CD14-positive monocyte (primary cell): Measurements from ENCODE around the gene CBX2. TPM values are rescaled to one million over a fixed set of nuclear protein-coding genes. Genes with fewer than 3 reads are reported as not detected.

Experiments
- DNase-seq, 3 donors: peaks; one replicate each; pipeline ENCODE4 v3.0.0-alpha.2; 2011 to 2022
- H2AFZ ChIP-seq: 2 replicates; pipeline ENCODE4 v1.6.0; 2012; ENCODE audit warnings: mild to moderate bottlenecking, low read depth, low read length, inconsistent platforms; ENCODE audit not compliant: insufficient read depth, poor library complexity, severe bottlenecking
- H3K27ac ChIP-seq, 2 donors: 1 replicate in 1 of 2; 2 replicates in 1 of 2; pipeline ENCODE4 v1.5.1; 2012 to 2013; ENCODE audit warnings: low read length in 2 of 2, control low read depth in 1 of 2, inconsistent platforms in 1 of 2, low read depth in 1 of 2, mild to moderate bottlenecking in 1 of 2
- H3K27me3 ChIP-seq, 2 donors: one replicate each; pipeline versions ENCODE4 v1.6.0 to v1.6.1; 2011 to 2013; ENCODE audit warnings: low read length in 2 of 2; ENCODE audit not compliant: control insufficient read depth in 2 of 2, insufficient read depth in 2 of 2
- H3K36me3 ChIP-seq, 2 donors: replicated peaks in 1 of 2; 1 replicate in 1 of 2; 2 replicates in 1 of 2; pipeline versions ENCODE4 v1.5.1 to v1.6.1; 2012 to 2013; ENCODE audit warnings: low read length in 2 of 2, control low read depth in 1 of 2, inconsistent platforms in 1 of 2, mild to moderate bottlenecking in 1 of 2; ENCODE audit not compliant: insufficient read depth in 2 of 2, control insufficient read depth in 1 of 2
- H3K4me1 ChIP-seq, 2 donors: 1 replicate in 1 of 2; 2 replicates in 1 of 2; pipeline versions ENCODE4 v1.5.1 to v1.6.1; 2012 to 2013; ENCODE audit warnings: low read length in 2 of 2, control low read depth in 1 of 2, inconsistent platforms in 1 of 2, mild to moderate bottlenecking in 1 of 2, moderate library complexity in 1 of 2; ENCODE audit not compliant: insufficient read depth in 2 of 2, control insufficient read depth in 1 of 2
- H3K4me2 ChIP-seq: replicated peaks from 2 replicates; pipeline ENCODE3; 2012; ENCODE audit warnings: low read length, moderate library complexity, mild to moderate bottlenecking; ENCODE audit not compliant: poor library complexity, severe bottlenecking; ENCODE audit errors: extremely low read depth
- H3K4me3 ChIP-seq, 3 experiments: fragments of 200-600 bp in 1 of 3; sonication (generic) in 1 of 3; replicated peaks in 1 of 3; 1 replicate in 2 of 3; 2 replicates in 1 of 3; pipeline ENCODE4 v1.5.1; 2011 to 2013; ENCODE audit warnings: low read length in 3 of 3, mild to moderate bottlenecking in 3 of 3, control low read depth in 2 of 3, low read depth in 2 of 3, inconsistent platforms in 1 of 3, moderate library complexity in 1 of 3
- H3K79me2 ChIP-seq: 2 replicates; pipeline ENCODE4 v1.6.0; 2012; ENCODE audit warnings: mild to moderate bottlenecking, control low read depth, inconsistent platforms, low read length, moderate library complexity; ENCODE audit not compliant: insufficient read depth
- H3K9ac ChIP-seq: 2 replicates; pipeline ENCODE4 v1.6.0; 2017; ENCODE audit warnings: low read length, mild to moderate bottlenecking; ENCODE audit not compliant: insufficient read depth, poor library complexity, severe bottlenecking
- H3K9me3 ChIP-seq, 2 donors: replicated peaks in 1 of 2; 1 replicate in 1 of 2; 2 replicates in 1 of 2; pipeline versions ENCODE4 v1.5.1 to v1.6.1; 2012 to 2013; ENCODE audit warnings: low read length in 2 of 2, control low read depth in 1 of 2; ENCODE audit not compliant: control insufficient read depth in 1 of 2, insufficient read depth in 1 of 2
- H4K20me1 ChIP-seq: 2 replicates; pipeline ENCODE4 v1.6.0; 2012; ENCODE audit warnings: mild to moderate bottlenecking, low read length, control low read depth, moderate library complexity; ENCODE audit not compliant: insufficient read depth
- H3K27ac Mint-ChIP-seq, 7 donors: one replicate each; pipeline ENCODE4 v1.8.0; 2020; ENCODE audit warnings: mild to moderate bottlenecking in 7 of 7, mixed read lengths in 7 of 7, moderate library complexity in 6 of 7, inconsistent platforms in 2 of 7
- H3K27me3 Mint-ChIP-seq, 3 donors: one replicate each; pipeline ENCODE4 v1.8.0; 2021 to 2022; ENCODE audit warnings: low read depth in 3 of 3, mild to moderate bottlenecking in 3 of 3, mixed read lengths in 3 of 3, moderate library complexity in 3 of 3, inconsistent platforms in 1 of 3
- H3K36me3 Mint-ChIP-seq, 2 donors: one replicate each; pipeline ENCODE4 v1.8.0; 2020; ENCODE audit warnings: mixed read lengths in 2 of 2, inconsistent platforms in 1 of 2, mild to moderate bottlenecking in 1 of 2
- H3K4me1 Mint-ChIP-seq: one replicate; pipeline ENCODE4 v1.8.0; 2020; ENCODE audit warnings: mild to moderate bottlenecking, mixed read lengths
- H3K4me3 Mint-ChIP-seq, 2 donors: one replicate each; pipeline ENCODE4 v1.8.0; 2020; ENCODE audit warnings: mild to moderate bottlenecking in 2 of 2, mixed read lengths in 2 of 2, moderate library complexity in 1 of 2
- H3K9me3 Mint-ChIP-seq, 7 donors: one replicate each; pipeline ENCODE4 v1.8.0; 2020 to 2022; ENCODE audit warnings: mixed read lengths in 7 of 7, mild to moderate bottlenecking in 6 of 7, moderate library complexity in 6 of 7, inconsistent platforms in 2 of 7
- WGBS: methylation state at CpG from one replicate; pipeline ENCODE4 v1.1.5; 2013; ENCODE audit warnings: missing lambda C conversion rate; ENCODE audit not compliant: insufficient coverage; 5-methylcytosine and 5-hydroxymethylcytosine counted together
- intact Hi-C, 2 donors: fragments of 100-400 bp; cut with micrococcal nuclease; formaldehyde crosslinking; loops; one replicate each; pipeline versions ENCODE4 v1.15.0 to v1.15.1; 2023
- polyA plus RNA-seq, 3 donors: library from polyadenylated mRNA; depleted of rRNA in 1 of 3; unstranded in 2 of 3; stranded (reverse) in 1 of 3; fragments of 300-500 nt in 2 of 3; fragments of >200 nt in 1 of 3; fragmentation: Illumina TruSeq in 2 of 3; gene quantifications; 1 replicate in 2 of 3; 2 replicates in 1 of 3; pipeline ENCODE4 v1.2.3, GENCODE V29; 2012 to 2021
- TF ChIP-seq, protein P1 (sequence below): fragments of 200-600 bp; IDR thresholded peaks from one replicate; pipeline ENCODE4 v1.8.0; 2022; ENCODE audit warnings: antibody characterized with exemption, mild to moderate bottlenecking

Gene CBX2
- polyA plus RNA-seq, 3 donors = 0.09 to 0.95 TPM; not detected in 1

DNA sequence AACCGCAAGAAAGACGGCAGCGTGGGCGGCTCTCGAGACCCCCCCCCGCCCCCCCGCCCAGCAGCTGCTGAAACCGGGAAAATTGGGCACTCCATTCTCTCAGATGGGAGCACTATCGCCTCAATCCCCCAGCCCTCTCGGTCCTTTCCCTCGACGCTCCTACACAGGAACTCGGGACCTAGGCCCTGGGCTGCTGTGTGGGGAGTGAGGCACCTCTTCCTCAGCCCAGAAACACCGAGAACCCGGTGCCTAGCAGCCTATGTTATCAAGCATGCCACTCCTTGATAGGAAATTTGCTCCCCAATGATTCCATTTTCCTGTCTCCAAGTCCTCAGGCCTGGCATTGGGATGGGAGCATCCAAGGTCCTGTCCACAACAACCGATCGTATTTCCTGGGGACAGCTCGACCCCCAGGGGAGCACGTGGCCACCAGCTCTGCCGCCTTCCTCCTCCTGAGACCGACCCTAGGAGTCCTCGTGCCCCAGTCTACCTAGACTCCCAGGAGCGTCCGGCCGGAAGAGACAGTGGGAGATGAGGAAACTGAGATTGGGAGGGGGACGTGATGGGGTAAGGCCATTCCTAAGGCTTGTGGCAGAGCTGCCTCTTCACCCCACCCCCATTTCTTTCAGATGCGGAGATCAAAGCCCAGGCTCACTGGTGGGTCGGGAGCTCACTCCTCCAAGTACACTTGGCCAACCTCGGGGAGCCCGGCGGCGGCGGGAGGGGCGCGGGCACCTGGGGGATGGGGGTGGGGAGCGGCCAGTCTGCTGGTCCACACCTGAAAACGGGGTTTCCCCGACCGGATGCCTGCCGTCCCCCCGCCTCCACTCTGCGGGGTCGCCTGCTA is 36.4 kb downstream of the CBX2 start:
- Mint-ChIP-seq H3K27me3 (peaks cover 69 to 92% (median 79%) of the 10 kb centered on the region in 3 donors), H3K4me3 (peak overlapping the region in 1 of 2 donors; percentile 71), H3K27ac (no peak overlapping the region), H3K4me1 (peaks cover 29% of the 10 kb centered on the region), H3K36me3 (peaks cover 3 to 17% of the 10 kb centered on the region in 2 donors), H3K9me3 (peaks cover 0 to 31% (median 24%) of the 10 kb centered on the region in 7 donors)
- no peaks in the 10 kb centered on the region for H3K79me2 ChIP-seq
- peaks cover 32 to 42% of the 10 kb centered on the region in 2 donors for H3K4me1 ChIP-seq
- peaks cover 21% of the 10 kb centered on the region for H4K20me1 ChIP-seq
- H3K27ac ChIP-seq = no peak overlapping the region
- peak overlapping the region; percentile 36 for H3K4me2 ChIP-seq
- H3K9me3 ChIP-seq = peaks cover 4 to 30% of the 10 kb centered on the region in 2 donors
- no peaks in the 10 kb centered on the region for H3K36me3 ChIP-seq
- H3K9ac ChIP-seq = no peak overlapping the region
- H3K27me3 ChIP-seq = peaks cover 68 to 88% of the 10 kb centered on the region in 2 donors
- no peak for DNase-seq
- intact Hi-C loops = no loop called here
- no peak overlapping the region for H2AFZ ChIP-seq
- H3K4me3 ChIP-seq = no peak overlapping the region
- TF ChIP-seq, protein P1, sequence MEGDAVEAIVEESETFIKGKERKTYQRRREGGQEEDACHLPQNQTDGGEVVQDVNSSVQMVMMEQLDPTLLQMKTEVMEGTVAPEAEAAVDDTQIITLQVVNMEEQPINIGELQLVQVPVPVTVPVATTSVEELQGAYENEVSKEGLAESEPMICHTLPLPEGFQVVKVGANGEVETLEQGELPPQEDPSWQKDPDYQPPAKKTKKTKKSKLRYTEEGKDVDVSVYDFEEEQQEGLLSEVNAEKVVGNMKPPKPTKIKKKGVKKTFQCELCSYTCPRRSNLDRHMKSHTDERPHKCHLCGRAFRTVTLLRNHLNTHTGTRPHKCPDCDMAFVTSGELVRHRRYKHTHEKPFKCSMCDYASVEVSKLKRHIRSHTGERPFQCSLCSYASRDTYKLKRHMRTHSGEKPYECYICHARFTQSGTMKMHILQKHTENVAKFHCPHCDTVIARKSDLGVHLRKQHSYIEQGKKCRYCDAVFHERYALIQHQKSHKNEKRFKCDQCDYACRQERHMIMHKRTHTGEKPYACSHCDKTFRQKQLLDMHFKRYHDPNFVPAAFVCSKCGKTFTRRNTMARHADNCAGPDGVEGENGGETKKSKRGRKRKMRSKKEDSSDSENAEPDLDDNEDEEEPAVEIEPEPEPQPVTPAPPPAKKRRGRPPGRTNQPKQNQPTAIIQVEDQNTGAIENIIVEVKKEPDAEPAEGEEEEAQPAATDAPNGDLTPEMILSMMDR = no peak
- WGBS = 8% methylated on average over 16 of the region's 43 CpGs

DNA sequence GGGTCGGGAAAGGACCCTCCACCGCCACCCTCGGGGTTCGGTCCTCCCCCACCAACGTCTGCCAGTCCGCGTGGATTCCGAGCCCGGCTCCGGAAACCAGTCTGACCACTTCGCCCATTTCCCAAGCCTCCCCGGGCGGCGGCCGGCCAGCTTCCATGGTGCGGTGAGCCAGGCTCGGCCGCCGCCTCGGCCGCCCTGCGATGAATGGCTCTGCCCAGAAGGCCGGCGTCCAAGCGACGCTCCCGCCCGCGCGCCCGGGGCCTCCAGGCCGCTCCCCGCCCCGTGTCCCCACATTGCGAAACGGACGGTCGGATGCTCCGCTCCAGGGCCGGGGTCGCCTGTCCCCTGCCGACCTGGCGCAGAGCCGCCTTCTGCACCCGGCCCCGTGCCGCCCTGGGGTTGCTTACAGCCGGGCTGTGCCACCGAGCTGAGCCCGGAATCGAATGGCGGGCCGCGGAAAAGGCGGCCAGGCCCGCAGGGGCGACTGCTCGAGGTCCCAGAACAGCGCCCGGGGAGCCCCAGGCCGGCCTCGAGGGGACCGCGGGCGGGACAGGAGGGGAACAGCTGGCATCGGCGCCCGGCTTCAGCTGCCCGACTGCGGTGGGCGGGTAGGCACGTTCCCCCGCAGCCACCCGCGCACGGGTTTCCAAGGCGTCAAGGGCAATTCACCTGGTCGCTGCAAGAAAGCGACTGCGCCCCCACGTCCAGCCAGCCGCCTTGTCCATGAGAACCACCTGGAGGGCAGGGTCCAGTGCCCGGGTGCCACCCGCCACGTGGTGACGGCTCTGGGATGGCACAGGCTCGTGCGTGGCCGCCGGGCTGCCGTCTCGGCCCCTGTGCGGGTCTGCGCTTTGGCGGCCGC is 37.3 kb downstream of the CBX2 start:
- H3K4me3 ChIP-seq = peak overlapping the region in 1 of 3 experiments; percentile 38
- Mint-ChIP-seq H3K4me3 (no peak overlapping the region), H3K4me1 (peaks cover 28% of the 10 kb centered on the region), H3K36me3 (peaks cover 3 to 17% of the 10 kb centered on the region in 2 donors), H3K9me3 (peaks cover 0 to 31% (median 22%) of the 10 kb centered on the region in 7 donors), H3K27ac (no peak overlapping the region), H3K27me3 (peaks cover 71 to 93% (median 80%) of the 10 kb centered on the region in 3 donors)
- H3K9me3 ChIP-seq = peaks cover 4 to 30% of the 10 kb centered on the region in 2 donors
- peaks cover 32 to 41% of the 10 kb centered on the region in 2 donors for H3K4me1 ChIP-seq
- intact Hi-C loops = no loop called here
- no peaks in the 10 kb centered on the region for H3K36me3 ChIP-seq
- H4K20me1 ChIP-seq = peaks cover 19% of the 10 kb centered on the region
- no peaks in the 10 kb centered on the region for H3K79me2 ChIP-seq
- no peak overlapping the region for H3K9ac ChIP-seq
- 2% methylated on average over 96 of the region's 96 CpGs for WGBS
- peak overlapping the region; percentile 36 for H3K4me2 ChIP-seq
- H3K27ac ChIP-seq = no peak overlapping the region
- peak in 1 of 3 donors; percentile 35 for DNase-seq
- no peak overlapping the region for H2AFZ ChIP-seq
- TF ChIP-seq, protein P1 = no peak
- peaks cover 67 to 89% of the 10 kb centered on the region in 2 donors for H3K27me3 ChIP-seq
